Measurements from ENCODE around the gene PRMT3.

GRCh38 chr11:20464518-20464917 lies 77.0 kb downstream of the PRMT3 start:
- TF ChIP-seq CTCF (conservative IDR thresholded peaks at IDR 0.05) (no peak), EZH2 (IDR thresholded peaks at IDR 0.05; ENCODE audit: low read depth) (no peak)

Measured in PC-9 (cell line).